IMR-90 (cell line): ENCODE measurements around the gene ABL1. TPM values are rescaled to one million over a fixed set of nuclear protein-coding genes. Genes with fewer than 3 reads are reported as not detected.

Source experiments
- ATAC-seq: fragments of 200-7000 bp; cut with Tn5 transposase; 2 replicates; pipeline ENCODE4 v1.9.1; 2020; ENCODE audit warnings: low read depth, mild to moderate bottlenecking, moderate library complexity
- BruUV-seq: library from RNA; stranded (reverse); fragments of 400-500 nt; replicated peaks from 2 replicates; lab custom pipeline; 2021; lab: Mats Ljungman, UMichigan
- CTCF ChIA-PET: fragments of 300-600 bp; formaldehyde crosslinking; extraction: SDS; loops from one replicate; lab custom pipeline; 2021; ENCODE audit warnings: antibody characterized with exemption; lab: Yijun Ruan, JAX
- POLR2A ChIA-PET: fragments of 300-600 bp; sonication (Branson Sonifier 250); formaldehyde crosslinking; loops from one replicate; lab custom pipeline; 2022; ENCODE audit warnings: antibody characterized with exemption; ENCODE audit not compliant: unreplicated experiment; lab: Charles Lee
- DNase-seq: peaks from one replicate; pipeline ENCODE4 v3.0.0; 2013
- H2AFZ ChIP-seq: replicated peaks from 2 replicates; pipeline ENCODE3; 2013; ENCODE audit warnings: low read length, mild to moderate bottlenecking; ENCODE audit not compliant: poor library complexity
- H2AK5ac ChIP-seq: 2 replicates; pipeline ENCODE4 v1.6.1; 2013; ENCODE audit warnings: low read depth, low read length, inconsistent platforms
- H2AK9ac ChIP-seq: replicated peaks from 2 replicates; pipeline ENCODE3; 2013; ENCODE audit warnings: mild to moderate bottlenecking, low read depth, low read length, moderate library complexity; ENCODE audit not compliant: poor library complexity
- H2BK120ac ChIP-seq: 2 replicates; pipeline ENCODE4 v1.6.1; 2013; ENCODE audit warnings: low read depth, low read length, inconsistent platforms
- H2BK15ac ChIP-seq: 3 replicates; pipeline ENCODE4 v1.6.1; 2013; ENCODE audit warnings: low read depth, low read length, inconsistent platforms
- H2BK20ac ChIP-seq: 2 replicates; pipeline ENCODE4 v1.6.1; 2013; ENCODE audit warnings: low read depth, mild to moderate bottlenecking, inconsistent platforms, low read length, moderate library complexity
- H2BK5ac ChIP-seq: 2 replicates; pipeline ENCODE4 v1.6.1; 2013; ENCODE audit warnings: mild to moderate bottlenecking, low read depth, low read length, inconsistent platforms; ENCODE audit not compliant: poor library complexity, severe bottlenecking
- H3K14ac ChIP-seq: replicated peaks from 2 replicates; pipeline ENCODE4 v1.6.1; 2013; ENCODE audit warnings: low read depth, low read length, inconsistent platforms
- H3K18ac ChIP-seq: 2 replicates; pipeline ENCODE4 v1.6.1; 2013; ENCODE audit warnings: low read depth, low read length, control low read depth
- H3K23ac ChIP-seq: 2 replicates; pipeline ENCODE4 v1.6.1; 2013; ENCODE audit warnings: low read depth, low read length, inconsistent platforms
- H3K27ac ChIP-seq: 2 replicates; pipeline ENCODE4 v1.5.1; 2013; ENCODE audit warnings: mild to moderate bottlenecking, control low read depth, low read length; ENCODE audit not compliant: insufficient read depth
- H3K27me3 ChIP-seq: 2 replicates; pipeline ENCODE4 v1.6.1; 2013; ENCODE audit warnings: low read length; ENCODE audit not compliant: control insufficient read depth, insufficient read depth
- H3K36me3 ChIP-seq: 2 replicates; pipeline ENCODE4 v1.6.1; 2013; ENCODE audit warnings: low read length, mixed read lengths; ENCODE audit not compliant: control insufficient read depth, insufficient read depth
- H3K4ac ChIP-seq: 2 replicates; pipeline ENCODE4 v1.6.1; 2013; ENCODE audit warnings: low read depth, low read length, inconsistent platforms
- H3K4me1 ChIP-seq: 2 replicates; pipeline ENCODE4 v1.6.1; 2013; ENCODE audit warnings: low read length, mixed read lengths; ENCODE audit not compliant: control insufficient read depth, insufficient read depth
- H3K4me2 ChIP-seq: 2 replicates; pipeline ENCODE4 v1.6.1; 2013; ENCODE audit warnings: low read depth, mild to moderate bottlenecking, control low read depth, low read length, moderate library complexity
- H3K4me3 ChIP-seq: 2 replicates; pipeline ENCODE4 v1.5.1; 2013; ENCODE audit warnings: low read depth, mild to moderate bottlenecking, control low read depth, low read length, moderate library complexity; ENCODE audit not compliant: insufficient read depth
- H3K56ac ChIP-seq: 2 replicates; pipeline ENCODE4 v1.6.1; 2013; ENCODE audit warnings: low read length, inconsistent platforms; ENCODE audit not compliant: insufficient read depth; ENCODE audit errors: extremely low read depth
- H3K79me1 ChIP-seq, 2 experiments: 2 replicates each; pipeline ENCODE4 v1.6.1; 2013; ENCODE audit warnings: low read length in 2 of 2, inconsistent platforms in 1 of 2, low read depth in 1 of 2
- H3K9ac ChIP-seq: 2 replicates; pipeline ENCODE4 v1.6.1; 2013; ENCODE audit warnings: low read depth, low read length, control low read depth
- H3K9me1 ChIP-seq: 2 replicates; pipeline ENCODE4 v1.6.1; 2013; ENCODE audit warnings: low read length, inconsistent platforms; ENCODE audit not compliant: insufficient read depth
- H3K9me3 ChIP-seq: 2 replicates; pipeline ENCODE4 v1.6.1; 2013; ENCODE audit warnings: low read length; ENCODE audit not compliant: control insufficient read depth, insufficient read depth
- H4K20me1 ChIP-seq: 2 replicates; pipeline ENCODE4 v1.6.1; 2013; ENCODE audit warnings: low read length, inconsistent platforms; ENCODE audit not compliant: insufficient read depth
- H4K5ac ChIP-seq: 2 replicates; pipeline ENCODE4 v1.6.1; 2013; ENCODE audit warnings: mild to moderate bottlenecking, low read depth, low read length, control low read depth
- H4K8ac ChIP-seq, 2 experiments: 2 replicates each; pipeline ENCODE4 v1.6.1; 2013; ENCODE audit warnings: low read depth in 2 of 2, low read length in 2 of 2, control low read depth in 1 of 2, inconsistent platforms in 1 of 2
- H4K91ac ChIP-seq: 2 replicates; pipeline ENCODE4 v1.6.1; 2013; ENCODE audit warnings: low read depth, low read length, inconsistent platforms; ENCODE audit not compliant: insufficient read depth
- BHLHE40 ChIP-seq: fragments of 150-350 bp; IDR thresholded peaks from 2 replicates; pipeline ENCODE4 v1.6.1; 2016; ENCODE audit warnings: mild to moderate bottlenecking, low read depth, low read length
- CHD1 ChIP-seq: IDR thresholded peaks from 2 replicates; pipeline ENCODE4 v1.6.1; 2012; ENCODE audit warnings: low read depth, low read length, improper control_type of control experiment
- CTCF ChIP-seq: conservative IDR thresholded peaks from 2 replicates; pipeline ENCODE4 v1.5.1; 2012; ENCODE audit warnings: mild to moderate bottlenecking, low read depth, low read length, improper control_type of control experiment
- ELK1 ChIP-seq: fragments of 150-350 bp; IDR thresholded peaks from 2 replicates; pipeline ENCODE4 v1.6.1; 2016; ENCODE audit warnings: low read depth, mild to moderate bottlenecking, low read length, moderate library complexity, borderline replicate concordance
- FOS ChIP-seq: fragments of 150-350 bp; IDR thresholded peaks from 2 replicates; pipeline ENCODE4 v1.6.1; 2016; ENCODE audit warnings: low read depth, low read length
- MAFK ChIP-seq: IDR thresholded peaks from 2 replicates; pipeline ENCODE4 v1.6.1; 2012; ENCODE audit warnings: low read depth, low read length, improper control_type of control experiment
- MAZ ChIP-seq: IDR thresholded peaks from 2 replicates; pipeline ENCODE4 v1.6.1; 2012; ENCODE audit warnings: low read depth, mild to moderate bottlenecking, low read length, improper control_type of control experiment, moderate library complexity, borderline replicate concordance
- NFE2L2 ChIP-seq: fragments of 150-350 bp; IDR thresholded peaks from 2 replicates; pipeline ENCODE4 v1.6.1; 2016; ENCODE audit warnings: low read depth, mild to moderate bottlenecking, low read length
- POLR2A ChIP-seq: IDR thresholded peaks from 2 replicates; pipeline ENCODE4 v1.6.1; 2012; ENCODE audit warnings: mild to moderate bottlenecking, low read depth, low read length
- RAD21 ChIP-seq: IDR thresholded peaks from 2 replicates; pipeline ENCODE4 v1.6.1; 2012; ENCODE audit warnings: low read length, improper control_type of control experiment
- RCOR1 ChIP-seq: IDR thresholded peaks from 2 replicates; pipeline ENCODE4 v1.6.1; 2012; ENCODE audit warnings: mild to moderate bottlenecking, low read length, improper control_type of control experiment; ENCODE audit not compliant: insufficient replicate concordance
- SMC3 ChIP-seq: fragments of 150-350 bp; IDR thresholded peaks from 2 replicates; pipeline ENCODE4 v1.6.1; 2016; ENCODE audit warnings: low read depth, mild to moderate bottlenecking, antibody characterized with exemption, low read length, moderate library complexity
- USF2 ChIP-seq: fragments of 150-350 bp; IDR thresholded peaks from 2 replicates; pipeline ENCODE4 v1.6.1; 2017; ENCODE audit warnings: mild to moderate bottlenecking, antibody characterized with exemption, low read length, low read depth
- WGBS, 2 experiments: methylation state at CpG; one replicate each; pipeline versions ENCODE4 v1.1.5 to v1.1.7; 2013; ENCODE audit warnings: missing lambda C conversion rate in 2 of 2; ENCODE audit not compliant: insufficient read length in 1 of 2; ENCODE audit errors: extremely low coverage in 2 of 2; 5-methylcytosine and 5-hydroxymethylcytosine counted together
- dilution Hi-C: fragments of 300-500 bp; cut with HindIII; formaldehyde crosslinking; loops from one replicate; pipeline ENCODE4 v1.14.3; 2018; ENCODE audit warnings: low sequenced_read_pairs; ENCODE audit not compliant: unreplicated experiment
- in situ Hi-C: fragments of 300-500 bp; cut with MboI; formaldehyde crosslinking; loops from 3 replicates; pipeline ENCODE4 v1.14.3; 2019; ENCODE audit warnings: low sequenced_read_pairs, inconsistent platforms, mixed read lengths
- intact Hi-C: fragments of 100-400 bp; cut with micrococcal nuclease; formaldehyde crosslinking; loops from 2 replicates; pipeline ENCODE4 v1.10.0; 2022
- polyA plus RNA-seq, 3 experiments: library from polyadenylated mRNA; depleted of rRNA; stranded (reverse); fragments of >200 nt; gene quantifications; 2 replicates each; pipeline ENCODE4 v1.2.3, GENCODE V29; 2012; ENCODE audit warnings: low replicate concordance in 1 of 3
- total RNA-seq: library from RNA; depleted of rRNA; stranded (reverse); fragments of >200 nt; gene quantifications from 2 replicates; pipeline ENCODE4 v1.2.3, GENCODE V29; 2012

ABL1 gene
- total and polyA plus RNA-seq, 2 of the 4 experiments (the other 2 are of a cell fraction) = 33.7 to 49.1 TPM

GRCh38 chr9:130908146-130908877 lies 73.3 kb downstream of the ABL1 start:
- H2BK120ac ChIP-seq = no peak overlapping the region
- H4K91ac ChIP-seq = no peak overlapping the region
- H3K79me1 ChIP-seq = no peaks in the 10 kb centered on the region
- H3K36me3 ChIP-seq = no peaks in the 10 kb centered on the region
- H3K56ac ChIP-seq = no peak overlapping the region
- in situ Hi-C loops (no loop called here), intact Hi-C loops (no loop called here), dilution Hi-C loops (no loop called here)
- CTCF ChIA-PET = no interaction called here
- no peak overlapping the region for H3K4ac ChIP-seq
- H3K4me2 ChIP-seq = no peak overlapping the region
- no peaks in the 10 kb centered on the region for H4K20me1 ChIP-seq
- no peak overlapping the region for H3K18ac ChIP-seq
- H3K9me1 ChIP-seq = no peaks in the 10 kb centered on the region
- H2AK5ac ChIP-seq = no peak overlapping the region
- H3K9ac ChIP-seq = no peak overlapping the region
- ATAC-seq (no peak), DNase-seq (no peak)
- no peak overlapping the region for H2AFZ ChIP-seq
- H3K14ac ChIP-seq = no peak overlapping the region
- no peak overlapping the region for H3K23ac ChIP-seq
- H2BK5ac ChIP-seq = no peak overlapping the region
- 80% methylated on average over 10 of the region's 22 CpGs; no CpG with 5 or more reads in 1 of the 2 experiments for WGBS, 2 experiments
- peaks cover 2% of the 10 kb centered on the region; the same call in 1 of the 2 replicates for H3K9me3 ChIP-seq
- no peak overlapping the region for H3K27ac ChIP-seq
- no peak overlapping the region for H3K4me3 ChIP-seq
- TF ChIP-seq CHD1 (no peak), SMC3 (no peak), MAZ (no peak), USF2 (no peak), ELK1 (no peak), FOS (no peak), BHLHE40 (no peak), MAFK (no peak), RAD21 (no peak), RCOR1 (no peak), CTCF (no peak), NFE2L2 (no peak), POLR2A (no peak)
- H3K27me3 ChIP-seq = no peaks in the 10 kb centered on the region
- no peak overlapping the region for H2BK20ac ChIP-seq
- POLR2A ChIA-PET = no interaction called here
- peaks cover 4% of the 10 kb centered on the region for H3K4me1 ChIP-seq
- no peak overlapping the region for H4K5ac ChIP-seq
- H2AK9ac ChIP-seq = no peak overlapping the region
- H4K8ac ChIP-seq = no peak overlapping the region
- no peak overlapping the region for H2BK15ac ChIP-seq
- BruUV-seq = no TSS peak
